GM18870 (cell line): ENCODE data around the gene ADAMTSL3.

Source experiments
- ATAC-seq: cut with Tn5 transposase; IDR thresholded peaks from one replicate; pipeline ENCODE4 v1.9.1; 2021; ENCODE audit warnings: moderate library complexity; ENCODE audit not compliant: unreplicated experiment

ADAMTSL3 gene

GRCh38 chr15:83653639-83654378 lies at the start of gene ADAMTSL3:
TSS of gene ADAMTSL3 (plus strand) at chr15:83654123. CDS start at chr15:83655762, 1,639 bp downstream.
- no peak for ATAC-seq

DNA sequence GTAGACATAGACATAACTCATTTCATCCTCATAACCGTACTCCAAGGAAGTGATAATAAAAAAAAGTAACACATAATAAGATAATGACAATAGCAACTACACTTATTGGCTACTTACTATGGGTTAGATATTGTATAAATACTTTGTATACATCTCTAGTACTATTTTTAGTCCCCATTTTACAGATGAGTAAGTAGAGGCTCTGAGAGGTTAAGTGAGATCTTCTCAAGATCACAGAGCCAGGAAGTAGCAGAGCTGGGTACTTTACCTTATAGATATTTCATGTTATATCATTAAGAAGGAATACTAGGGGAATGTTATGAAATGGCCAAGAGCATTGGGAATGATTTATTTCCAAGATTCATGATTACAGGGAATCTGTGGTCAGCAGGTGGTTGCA lies 49.4 kb upstream of the ADAMTSL3 start:
- no peak for ATAC-seq

- no peak for ATAC-seq
These were observed 48.6 kb upstream of the ADAMTSL3 start for GRCh38 chr15:83605111-83605945.

- ATAC-seq, result no peak
These were observed 43.8 kb upstream of the ADAMTSL3 start for GRCh38 chr15:83610132-83610531.

DNA sequence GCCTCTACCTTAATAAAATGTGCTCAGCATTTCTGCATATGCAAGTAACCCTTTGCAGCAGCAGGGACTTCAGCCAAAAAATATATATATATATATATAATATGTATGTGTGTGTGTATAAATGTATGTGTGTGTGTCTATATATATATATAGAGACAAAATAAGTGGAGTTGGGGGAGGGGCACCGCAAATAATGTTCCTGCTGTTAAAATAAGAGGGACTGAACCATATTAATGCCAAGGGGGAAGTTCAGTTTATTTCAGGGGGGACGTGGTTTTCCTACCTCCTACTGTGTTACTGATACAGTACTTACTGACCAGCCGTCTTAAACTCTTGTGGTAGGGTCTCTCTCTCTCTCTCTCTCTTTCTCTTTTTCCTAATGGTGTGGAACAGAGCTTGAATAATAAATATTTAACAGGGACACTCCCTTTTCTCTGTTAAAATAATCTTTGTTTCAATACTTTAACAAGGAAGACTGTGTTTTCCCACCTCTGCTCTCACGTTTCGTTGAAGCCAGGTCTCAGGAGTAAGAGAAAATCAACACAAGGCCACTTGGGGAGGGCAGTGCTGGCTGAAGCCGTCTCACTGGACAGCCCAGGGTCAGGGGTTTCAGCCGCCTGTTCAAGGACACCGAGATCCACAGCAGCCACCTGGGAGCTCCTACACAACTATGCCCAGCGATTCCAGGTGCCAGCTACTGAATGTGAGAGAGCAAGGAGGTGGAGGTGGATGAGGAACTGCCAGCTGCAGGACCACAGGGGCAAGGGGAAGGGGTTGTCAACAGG lies 42.8 kb upstream of the ADAMTSL3 start:
- no peak for ATAC-seq

DNA sequence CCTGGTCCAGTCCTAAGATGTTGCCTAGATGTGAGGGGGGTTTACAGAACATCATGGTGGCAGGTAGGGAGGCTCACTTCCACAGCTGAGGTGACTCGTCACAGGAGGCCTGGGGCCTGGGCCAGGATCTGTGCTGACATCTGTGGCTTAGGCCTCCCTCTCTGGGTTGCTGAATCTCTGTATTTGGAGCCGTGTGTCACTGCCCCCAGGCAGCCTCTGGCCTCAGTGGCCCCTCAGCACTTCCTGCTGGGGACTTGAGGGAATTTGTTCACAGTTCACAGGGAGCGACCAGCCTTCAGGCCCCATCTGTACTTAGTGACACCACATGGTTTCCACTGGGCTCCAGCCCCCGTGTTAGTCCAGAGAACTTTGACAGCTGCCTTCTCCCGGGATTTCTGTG lies 41.7 kb upstream of the ADAMTSL3 start:
- ATAC-seq, result no peak

DNA sequence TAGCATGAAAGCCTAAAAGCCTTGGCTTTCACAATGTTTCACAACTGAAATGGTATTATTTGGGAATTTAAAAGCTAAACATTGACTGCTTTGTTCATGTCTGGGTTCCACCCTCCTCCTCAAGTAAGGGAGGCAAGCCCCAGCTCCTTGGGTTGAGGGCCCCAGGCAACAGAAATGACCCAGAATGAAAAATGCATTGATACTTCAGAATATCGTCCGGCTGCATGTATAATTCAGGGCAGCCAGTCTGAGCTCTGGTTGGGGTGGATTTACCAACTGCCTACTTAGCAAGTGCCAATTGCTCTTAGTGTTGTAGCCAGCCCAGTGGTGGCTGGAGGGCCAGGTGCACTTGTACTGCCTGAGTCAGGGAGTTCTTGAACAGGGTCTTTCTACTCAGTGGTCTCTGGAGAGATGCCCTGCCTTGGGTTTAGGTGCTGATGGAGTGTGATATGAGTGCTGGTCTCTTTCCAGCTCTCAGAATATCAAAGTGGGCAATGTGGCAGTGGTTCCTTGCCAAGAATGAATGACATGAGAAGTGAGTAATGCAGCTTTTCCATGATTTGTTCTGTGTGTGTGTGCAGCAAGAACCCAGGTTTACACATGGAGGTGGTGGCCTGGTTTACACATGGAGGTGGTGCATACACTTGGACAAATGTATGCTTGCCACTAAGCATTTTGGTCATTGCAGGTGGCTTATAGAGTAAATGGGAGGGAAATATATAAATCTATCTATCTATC lies 40.9 kb upstream of the ADAMTSL3 start:
- no peak for ATAC-seq

GRCh38 chr15:83613714-83614113 lies 40.2 kb upstream of the ADAMTSL3 start:
- ATAC-seq, result no peak

- no peak for ATAC-seq
These were observed 37.1 kb upstream of the ADAMTSL3 start for GRCh38 chr15:83616840-83617239.

DNA sequence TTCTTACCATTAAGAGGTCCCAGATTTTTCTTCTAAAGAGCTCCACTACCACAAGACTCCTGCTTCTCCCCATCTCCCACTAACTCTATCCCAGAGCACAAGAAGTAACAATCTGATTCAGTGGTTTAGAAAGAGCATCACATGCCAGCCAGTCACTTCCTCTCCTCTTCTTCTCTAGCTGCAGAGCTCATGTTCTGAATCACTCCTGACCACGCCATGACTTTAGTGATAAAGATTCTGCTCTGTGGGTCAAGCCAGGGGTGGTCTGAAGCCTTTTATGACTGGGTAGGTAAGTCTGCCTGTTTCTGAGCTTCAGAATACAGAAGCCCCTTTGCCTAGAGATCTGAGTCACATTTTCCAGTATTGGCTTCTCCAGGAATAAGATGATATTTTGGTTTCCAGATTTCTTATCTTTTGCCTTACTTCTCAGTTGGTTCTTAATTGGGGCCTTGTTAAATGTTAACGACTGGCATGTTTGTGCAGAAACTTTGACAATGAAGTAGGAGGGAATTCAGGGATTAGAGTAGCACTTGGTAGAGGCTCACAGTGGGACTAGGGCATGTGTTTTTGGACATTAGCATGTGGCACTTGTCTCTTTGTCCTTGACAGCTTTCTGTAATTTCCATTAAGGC lies 27.6 kb upstream of the ADAMTSL3 start:
- ATAC-seq, result no peak

DNA sequence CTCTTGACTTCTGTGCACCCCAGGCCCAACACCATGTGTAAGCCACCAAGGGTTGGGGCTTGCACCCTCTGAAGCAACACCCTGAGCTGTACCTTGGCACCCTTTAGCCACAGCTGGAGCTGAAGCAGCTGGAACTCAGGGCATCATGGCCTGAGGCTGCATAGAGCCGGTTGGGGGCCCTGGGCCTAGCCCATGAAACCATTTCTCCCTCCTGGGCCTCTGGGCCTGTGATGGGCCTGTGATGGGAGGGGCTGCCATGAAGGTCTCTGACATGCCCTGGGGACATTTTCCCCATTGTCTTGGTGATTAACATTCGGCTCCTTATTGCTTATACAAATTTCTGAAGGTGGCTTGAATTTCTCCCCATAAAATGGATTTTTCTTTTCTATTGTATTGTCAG lies 22.4 kb upstream of the ADAMTSL3 start:
- ATAC-seq, result no peak

- no peak for ATAC-seq
These were observed 10.7 kb upstream of the ADAMTSL3 start for GRCh38 chr15:83643201-83643600.

- ATAC-seq, result no peak
These were observed 9.5 kb upstream of the ADAMTSL3 start for GRCh38 chr15:83644439-83644838.

DNA sequence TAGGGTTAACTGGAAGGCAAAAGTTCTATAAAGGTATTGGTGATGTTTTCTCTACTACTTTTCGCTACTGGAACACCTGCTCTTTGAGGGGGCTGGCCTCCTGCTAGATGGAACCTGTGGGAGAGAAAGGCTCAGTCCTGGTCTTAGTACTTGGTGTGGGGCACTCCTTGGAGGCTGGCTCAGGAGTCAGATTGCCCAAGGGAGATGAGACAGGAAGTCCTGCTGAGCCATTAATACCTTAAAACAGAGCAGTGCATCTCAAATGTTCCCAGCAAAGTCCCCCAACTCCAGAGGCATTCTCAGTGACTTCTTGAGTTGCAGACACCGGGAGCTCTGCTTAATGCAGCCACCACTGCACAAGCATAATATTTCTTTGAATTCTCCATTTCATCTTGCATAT lies 3.1 kb upstream of the ADAMTSL3 start:
- no peak for ATAC-seq

GRCh38 chr15:83651541-83651940 lies 2.4 kb upstream of the ADAMTSL3 start:
- ATAC-seq, result no peak

GRCh38 chr15:83652626-83653204 lies 1.2 kb upstream of the ADAMTSL3 start:
- ATAC-seq, result no peak

DNA sequence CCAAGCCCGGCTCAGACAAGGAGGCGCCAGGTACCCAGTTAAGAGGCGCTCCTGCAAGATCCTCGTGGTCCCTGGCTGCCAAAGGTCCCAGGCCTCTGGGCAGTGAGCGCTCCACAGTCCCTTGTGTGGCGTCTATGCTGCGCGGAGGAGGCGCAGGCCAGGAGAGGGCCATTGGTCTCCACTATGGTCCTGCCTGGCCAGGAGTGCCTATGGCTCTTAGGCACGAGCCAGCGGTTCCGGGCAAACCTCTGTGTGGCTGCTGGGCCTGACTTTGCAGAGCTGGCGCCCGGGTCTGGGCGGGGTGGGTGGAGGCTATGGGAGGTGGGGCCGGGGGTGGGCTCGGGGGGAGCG lies 660 bp upstream of the ADAMTSL3 start:
- ATAC-seq, result no peak

DNA sequence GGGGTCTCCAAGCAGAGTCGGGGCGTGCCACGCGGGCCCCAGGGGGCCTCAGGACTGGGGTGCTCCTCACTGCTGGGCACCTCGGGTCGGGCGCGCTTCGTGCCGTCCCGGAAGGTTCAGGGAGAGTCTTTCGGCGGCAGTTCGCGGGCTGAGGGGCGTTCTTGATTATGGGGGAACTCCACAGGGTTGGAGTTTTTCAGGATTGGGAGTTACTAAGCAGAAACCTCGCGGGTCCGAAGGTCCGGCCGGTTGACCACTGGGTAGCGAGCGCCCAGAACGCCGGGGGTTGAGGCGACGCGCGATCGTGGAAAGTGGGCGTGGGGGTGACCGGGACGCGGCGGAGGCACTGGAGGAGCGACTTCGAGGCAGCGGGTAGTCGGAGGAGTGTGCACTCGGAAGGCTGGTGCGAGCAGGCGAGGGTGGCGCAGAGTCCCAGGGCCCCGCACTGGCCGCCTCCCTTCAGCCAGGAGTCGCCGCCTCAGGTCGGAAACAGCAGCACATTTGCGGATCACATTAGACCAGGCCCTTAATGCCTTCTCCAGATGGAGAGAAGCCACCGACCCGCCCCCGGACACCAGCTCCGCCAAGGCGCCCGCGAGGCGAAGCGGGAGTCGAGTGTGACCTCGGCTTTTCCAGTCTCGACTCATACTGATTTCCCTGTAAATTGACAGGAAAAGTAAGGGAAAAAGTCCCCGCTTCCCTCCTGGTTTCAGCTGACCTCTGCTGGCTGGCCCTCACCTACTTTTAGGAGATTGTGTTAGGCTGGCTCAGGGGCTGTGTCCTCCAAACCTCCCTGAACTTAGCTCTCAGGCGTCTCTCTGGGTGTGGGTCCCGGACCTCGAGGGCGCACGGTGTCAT lies 685 bp downstream of the ADAMTSL3 start:
- ATAC-seq, result no peak

GRCh38 chr15:83655237-83655616 lies 1.3 kb downstream of the ADAMTSL3 start:
- ATAC-seq, result no peak
